ENCODE results near the gene ARHGEF28. TPM values are rescaled to one million over a fixed set of nuclear protein-coding genes. Genes with fewer than 3 reads are reported as not detected.

The ARHGEF28 gene
- total RNA-seq, 1 donor from 2014 or later = 66.1 TPM

GRCh38 chr5:73617510-73618279 is 8.3 kb upstream of the ARHGEF28 start:
- Histone ChIP-seq H3K4me3 (ENCODE audit: low read depth, low read length) (no peak overlapping the region), H3K36me3 (ENCODE audit: control insufficient read depth, insufficient read depth, low read length) (no peaks in the 10 kb centered on the region), H3K27me3 (ENCODE audit: control insufficient read depth, insufficient read depth, low read length) (no peaks in the 10 kb centered on the region)
- TF ChIP-seq CTCF (IDR thresholded peaks at IDR 0.05; ENCODE audit: insufficient read depth, low read length, poor library complexity, severe bottlenecking) = no peak
- DNase-seq (ENCODE audit: low read depth) = no peak

GRCh38 chr5:73619606-73620333 is 6.2 kb upstream of the ARHGEF28 start:
- no peaks in the 10 kb centered on the region for H3K36me3 ChIP-seq (ENCODE audit: control insufficient read depth, insufficient read depth, low read length)
- no peak overlapping the region for H3K4me3 ChIP-seq (ENCODE audit: low read depth, low read length)
- no peak for DNase-seq (ENCODE audit: low read depth)
- no peak for TF ChIP-seq CTCF (IDR thresholded peaks at IDR 0.05; ENCODE audit: insufficient read depth, low read length, poor library complexity, severe bottlenecking)
- H3K27me3 ChIP-seq (ENCODE audit: control insufficient read depth, insufficient read depth, low read length) = no peaks in the 10 kb centered on the region

GRCh38 chr5:73620334-73620687 is 5.7 kb upstream of the ARHGEF28 start:
- H3K27me3 ChIP-seq (ENCODE audit: control insufficient read depth, insufficient read depth, low read length) = no peaks in the 10 kb centered on the region
- TF ChIP-seq CTCF (IDR thresholded peaks at IDR 0.05; ENCODE audit: insufficient read depth, low read length, poor library complexity, severe bottlenecking) = no peak
- no peaks in the 10 kb centered on the region for H3K36me3 ChIP-seq (ENCODE audit: control insufficient read depth, insufficient read depth, low read length)
- H3K4me3 ChIP-seq (ENCODE audit: low read depth, low read length) = no peak overlapping the region
- no peak for DNase-seq (ENCODE audit: low read depth)

- Histone ChIP-seq H3K4me3 (ENCODE audit: low read depth, low read length) (no peak overlapping the region), H3K36me3 (ENCODE audit: control insufficient read depth, insufficient read depth, low read length) (no peaks in the 10 kb centered on the region), H3K27me3 (ENCODE audit: control insufficient read depth, insufficient read depth, low read length) (no peaks in the 10 kb centered on the region)
- DNase-seq (ENCODE audit: low read depth) = no peak
- no peak for TF ChIP-seq CTCF (IDR thresholded peaks at IDR 0.05; ENCODE audit: insufficient read depth, low read length, poor library complexity, severe bottlenecking)
These were observed 2.9 kb upstream of the ARHGEF28 start for GRCh38 chr5:73623060-73623459.

GRCh38 chr5:73623901-73624404 is 2.0 kb upstream of the ARHGEF28 start:
- TF ChIP-seq CTCF (IDR thresholded peaks at IDR 0.05; ENCODE audit: insufficient read depth, low read length, poor library complexity, severe bottlenecking) = no peak
- DNase-seq (ENCODE audit: low read depth) = no peak
- H3K36me3 ChIP-seq (ENCODE audit: control insufficient read depth, insufficient read depth, low read length) = no peaks in the 10 kb centered on the region
- H3K27me3 ChIP-seq (ENCODE audit: control insufficient read depth, insufficient read depth, low read length) = no peaks in the 10 kb centered on the region
- H3K4me3 ChIP-seq (ENCODE audit: low read depth, low read length) = no peak overlapping the region

Data from kidney epithelial cell (primary cell).